ENCODE results near the gene PRG3.

PRG3 gene

DNA sequence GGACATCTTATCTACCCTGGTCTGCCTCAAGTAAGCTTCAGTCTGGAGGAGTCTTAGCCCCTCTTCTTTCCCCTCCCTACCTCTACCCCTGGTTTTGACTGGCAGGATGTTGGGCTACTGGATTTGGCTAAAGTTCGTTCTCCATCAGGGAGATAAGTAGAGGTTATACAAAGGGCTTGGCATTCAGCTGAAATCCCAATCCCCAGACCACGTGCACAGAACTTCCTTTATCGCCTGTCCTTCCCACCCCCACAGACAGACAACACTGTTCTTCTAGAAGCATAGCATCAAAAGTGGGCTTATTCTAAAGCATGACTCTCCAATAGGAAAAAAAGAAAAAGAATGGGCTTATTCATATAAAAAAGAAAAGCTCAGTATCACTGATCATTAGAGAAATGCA lies 7.8 kb downstream of the PRG3 start (continued):
- TF ChIP-seq PATZ1 (CRISPR knock-in tag; IDR thresholded peaks at IDR 0.05; ENCODE audit: borderline replicate concordance): no peak
- TF ChIP-seq ZNF565 (CRISPR knock-in tag; conservative IDR thresholded peaks at IDR 0.05; ENCODE audit: low read depth): no peak
- TF ChIP-seq PPARA (CRISPR knock-in tag; IDR thresholded peaks at IDR 0.05; ENCODE audit: borderline replicate concordance): no peak
- no peak for TF ChIP-seq RARB (CRISPR knock-in tag; IDR thresholded peaks at IDR 0.05)
- no peak for TF ChIP-seq ZNF70 (CRISPR knock-in tag; IDR thresholded peaks at IDR 0.05)

GRCh38 chr11:57370941-57371340 lies 10.0 kb downstream of the PRG3 start:
- no peak for TF ChIP-seq SNAI2 (CRISPR knock-in tag; IDR thresholded peaks at IDR 0.05)
- TF ChIP-seq PPARA (CRISPR knock-in tag; IDR thresholded peaks at IDR 0.05; ENCODE audit: borderline replicate concordance): no peak
- TF ChIP-seq ZFP30 (CRISPR knock-in tag; IDR thresholded peaks at IDR 0.05): no peak
- TF ChIP-seq, protein P1, sequence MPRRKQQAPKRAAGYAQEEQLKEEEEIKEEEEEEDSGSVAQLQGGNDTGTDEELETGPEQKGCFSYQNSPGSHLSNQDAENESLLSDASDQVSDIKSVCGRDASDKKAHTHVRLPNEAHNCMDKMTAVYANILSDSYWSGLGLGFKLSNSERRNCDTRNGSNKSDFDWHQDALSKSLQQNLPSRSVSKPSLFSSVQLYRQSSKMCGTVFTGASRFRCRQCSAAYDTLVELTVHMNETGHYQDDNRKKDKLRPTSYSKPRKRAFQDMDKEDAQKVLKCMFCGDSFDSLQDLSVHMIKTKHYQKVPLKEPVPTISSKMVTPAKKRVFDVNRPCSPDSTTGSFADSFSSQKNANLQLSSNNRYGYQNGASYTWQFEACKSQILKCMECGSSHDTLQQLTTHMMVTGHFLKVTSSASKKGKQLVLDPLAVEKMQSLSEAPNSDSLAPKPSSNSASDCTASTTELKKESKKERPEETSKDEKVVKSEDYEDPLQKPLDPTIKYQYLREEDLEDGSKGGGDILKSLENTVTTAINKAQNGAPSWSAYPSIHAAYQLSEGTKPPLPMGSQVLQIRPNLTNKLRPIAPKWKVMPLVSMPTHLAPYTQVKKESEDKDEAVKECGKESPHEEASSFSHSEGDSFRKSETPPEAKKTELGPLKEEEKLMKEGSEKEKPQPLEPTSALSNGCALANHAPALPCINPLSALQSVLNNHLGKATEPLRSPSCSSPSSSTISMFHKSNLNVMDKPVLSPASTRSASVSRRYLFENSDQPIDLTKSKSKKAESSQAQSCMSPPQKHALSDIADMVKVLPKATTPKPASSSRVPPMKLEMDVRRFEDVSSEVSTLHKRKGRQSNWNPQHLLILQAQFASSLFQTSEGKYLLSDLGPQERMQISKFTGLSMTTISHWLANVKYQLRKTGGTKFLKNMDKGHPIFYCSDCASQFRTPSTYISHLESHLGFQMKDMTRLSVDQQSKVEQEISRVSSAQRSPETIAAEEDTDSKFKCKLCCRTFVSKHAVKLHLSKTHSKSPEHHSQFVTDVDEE (CRISPR knock-in tag; IDR thresholded peaks at IDR 0.05): no peak
- no peak for TF ChIP-seq ZC3H10 (CRISPR knock-in tag; IDR thresholded peaks at IDR 0.05)
- TF ChIP-seq CSDC2 (CRISPR knock-in tag; IDR thresholded peaks at IDR 0.05): no peak
- TF ChIP-seq ZNF565 (CRISPR knock-in tag; conservative IDR thresholded peaks at IDR 0.05; ENCODE audit: low read depth): no peak
- TF ChIP-seq CREB5 (CRISPR knock-in tag; IDR thresholded peaks at IDR 0.05; ENCODE audit: low read depth): no peak
- no peak for TF ChIP-seq GLIS3 (CRISPR knock-in tag; IDR thresholded peaks at IDR 0.05)
- TF ChIP-seq RARB (CRISPR knock-in tag; IDR thresholded peaks at IDR 0.05): no peak
- no peak for TF ChIP-seq POU6F1 (CRISPR knock-in tag; IDR thresholded peaks at IDR 0.05; ENCODE audit: borderline replicate concordance, low read depth)
- TF ChIP-seq BACH2 (CRISPR knock-in tag; IDR thresholded peaks at IDR 0.05; ENCODE audit: borderline replicate concordance): no peak
- TF ChIP-seq ZFP3 (CRISPR knock-in tag; IDR thresholded peaks at IDR 0.05): no peak

DNA sequence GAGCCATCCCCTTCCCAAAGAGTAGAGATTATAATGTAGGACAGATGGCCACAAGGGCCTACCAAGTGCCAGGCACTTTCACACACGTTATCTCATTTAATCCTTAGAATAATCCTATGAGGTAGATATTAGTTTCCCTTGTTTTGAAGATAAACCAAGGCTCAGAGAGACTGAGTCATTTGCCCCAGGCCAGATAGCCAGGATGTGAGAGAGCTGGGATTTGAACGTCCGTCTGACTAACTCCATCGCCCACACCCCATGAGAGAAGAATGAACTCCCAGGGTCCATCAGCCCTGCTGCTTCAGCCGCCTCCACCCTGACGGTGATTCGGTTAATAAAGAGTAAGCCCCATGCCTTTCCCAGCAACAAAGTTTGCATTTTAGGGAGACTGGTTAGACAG lies 10.7 kb downstream of the PRG3 start:
- no peak for ATAC-seq
- no peak for TF ChIP-seq ZNF70 (CRISPR knock-in tag; IDR thresholded peaks at IDR 0.05)
- no peak for TF ChIP-seq ZFP3 (CRISPR knock-in tag; IDR thresholded peaks at IDR 0.05)
- no peak for TF ChIP-seq CSDC2 (CRISPR knock-in tag; IDR thresholded peaks at IDR 0.05)
- TF ChIP-seq, protein P2, sequence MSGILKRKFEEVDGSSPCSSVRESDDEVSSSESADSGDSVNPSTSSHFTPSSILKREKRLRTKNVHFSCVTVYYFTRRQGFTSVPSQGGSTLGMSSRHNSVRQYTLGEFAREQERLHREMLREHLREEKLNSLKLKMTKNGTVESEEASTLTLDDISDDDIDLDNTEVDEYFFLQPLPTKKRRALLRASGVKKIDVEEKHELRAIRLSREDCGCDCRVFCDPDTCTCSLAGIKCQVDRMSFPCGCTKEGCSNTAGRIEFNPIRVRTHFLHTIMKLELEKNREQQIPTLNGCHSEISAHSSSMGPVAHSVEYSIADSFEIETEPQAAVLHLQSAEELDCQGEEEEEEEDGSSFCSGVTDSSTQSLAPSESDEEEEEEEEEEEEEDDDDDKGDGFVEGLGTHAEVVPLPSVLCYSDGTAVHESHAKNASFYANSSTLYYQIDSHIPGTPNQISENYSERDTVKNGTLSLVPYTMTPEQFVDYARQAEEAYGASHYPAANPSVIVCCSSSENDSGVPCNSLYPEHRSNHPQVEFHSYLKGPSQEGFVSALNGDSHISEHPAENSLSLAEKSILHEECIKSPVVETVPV (CRISPR knock-in tag; IDR thresholded peaks at IDR 0.05): no peak
- no peak for TF ChIP-seq SNAI2 (CRISPR knock-in tag; IDR thresholded peaks at IDR 0.05)
- TF ChIP-seq PPARA (CRISPR knock-in tag; IDR thresholded peaks at IDR 0.05; ENCODE audit: borderline replicate concordance): no peak
- TF ChIP-seq ZFP30 (CRISPR knock-in tag; IDR thresholded peaks at IDR 0.05): no peak
- TF ChIP-seq ARNTL (CRISPR knock-in tag; IDR thresholded peaks at IDR 0.05; ENCODE audit: borderline replicate concordance, low read depth): no peak
- TF ChIP-seq CREB5 (CRISPR knock-in tag; IDR thresholded peaks at IDR 0.05; ENCODE audit: low read depth): no peak
- no peak for TF ChIP-seq TOX (CRISPR knock-in tag; IDR thresholded peaks at IDR 0.05; ENCODE audit: borderline replicate concordance)
- no peak for TF ChIP-seq ZNF8 (CRISPR knock-in tag; IDR thresholded peaks at IDR 0.05)

More at GRCh38 chr11:57370941-57371340, 10.0 kb downstream of the PRG3 start:
- ATAC-seq: no peak

Measured in SK-N-SH treated with all-trans-retinoic acid at 6 μM for 48 hours (cell line).